Aorta (tissue), 5 donors: ENCODE measurements around the gene DUS1L. TPM values are rescaled to one million over a fixed set of nuclear protein-coding genes. Genes with fewer than 3 reads are reported as not detected.

Source experiments
- ATAC-seq: fragments of 200-7000 bp; cut with Tn5 transposase; one replicate; pipeline ENCODE4 v1.9.1; 2022; ENCODE audit warnings: moderate library complexity; ENCODE audit not compliant: low FRiP score
- DNase-seq, 2 donors: peaks; one replicate each; pipeline ENCODE4 v3.0.0-alpha.2; 2020
- H3K27ac ChIP-seq, 2 donors: one replicate each; pipeline ENCODE4 v1.5.1; 2013; ENCODE audit warnings: low read length in 2 of 2, mild to moderate bottlenecking in 2 of 2, moderate library complexity in 2 of 2, control low read depth in 1 of 2, inconsistent platforms in 1 of 2, low read depth in 1 of 2
- H3K27me3 ChIP-seq, 2 donors: one replicate each; pipeline ENCODE4 v1.6.1; 2013; ENCODE audit warnings: control low read depth in 1 of 2, low read length in 1 of 2, mild to moderate bottlenecking in 1 of 2, moderate library complexity in 1 of 2; ENCODE audit not compliant: insufficient read depth in 2 of 2, control insufficient read depth in 1 of 2
- H3K36me3 ChIP-seq, 2 donors: one replicate each; pipeline ENCODE4 v1.6.1; 2013; ENCODE audit warnings: control low read depth in 1 of 2, low read length in 1 of 2, mild to moderate bottlenecking in 1 of 2; ENCODE audit not compliant: insufficient read depth in 2 of 2, control insufficient read depth in 1 of 2
- H3K4me1 ChIP-seq, 2 donors: one replicate each; pipeline ENCODE4 v1.6.1; 2013; ENCODE audit warnings: low read length in 2 of 2, control low read depth in 1 of 2, mild to moderate bottlenecking in 1 of 2, moderate library complexity in 1 of 2; ENCODE audit not compliant: insufficient read depth in 2 of 2, control insufficient read depth in 1 of 2
- H3K4me3 ChIP-seq, 2 donors: one replicate each; pipeline ENCODE4 v1.5.1; 2013; ENCODE audit warnings: low read length in 2 of 2, control low read depth in 1 of 2, mild to moderate bottlenecking in 1 of 2
- H3K9me3 ChIP-seq: one replicate; pipeline ENCODE4 v1.6.1; 2013; ENCODE audit warnings: mild to moderate bottlenecking, low read length; ENCODE audit not compliant: control insufficient read depth
- WGBS, 2 donors: extraction: QIAGEN DNeasy Blood & Tissue Kit; methylation state at CpG; one replicate each; pipeline ENCODE4 v1.1.7; 2013; 5-methylcytosine and 5-hydroxymethylcytosine counted together
- intact Hi-C, 2 donors: fragments of 100-400 bp; cut with DNase I; formaldehyde crosslinking; loops; one replicate each; pipeline versions ENCODE4 v1.14.2 to v1.15.0; 2022
- polyA plus RNA-seq, 2 donors: library from polyadenylated mRNA; stranded (reverse); fragments of 200-250 nt; gene quantifications; one replicate each; pipeline ENCODE4 v1.2.3, GENCODE V29; 2013
- total RNA-seq, 2 donors: library from RNA; stranded (reverse); fragmentation: NEBNext Ultra II Directional; extraction: Animal tissue kit (Norgen Biotek cat#: 25700); gene quantifications; one replicate each; pipeline ENCODE4 v1.2.1, GENCODE V29; 2021
- donor health status: healthy with polysubstance abuse.
- donor health status: Bipolar disorder and iron deficiency.
- donor health status: DM: no; HTN: no; CAD: no.
- donor health status: DM: no; HTN: no; CAD: no.
- donor health status: DM: yes; HTN: yes; CAD: no.

DUS1L gene
- total and polyA plus RNA-seq, 4 donors, result 43.7 to 143 (median 54.1) TPM

DNA sequence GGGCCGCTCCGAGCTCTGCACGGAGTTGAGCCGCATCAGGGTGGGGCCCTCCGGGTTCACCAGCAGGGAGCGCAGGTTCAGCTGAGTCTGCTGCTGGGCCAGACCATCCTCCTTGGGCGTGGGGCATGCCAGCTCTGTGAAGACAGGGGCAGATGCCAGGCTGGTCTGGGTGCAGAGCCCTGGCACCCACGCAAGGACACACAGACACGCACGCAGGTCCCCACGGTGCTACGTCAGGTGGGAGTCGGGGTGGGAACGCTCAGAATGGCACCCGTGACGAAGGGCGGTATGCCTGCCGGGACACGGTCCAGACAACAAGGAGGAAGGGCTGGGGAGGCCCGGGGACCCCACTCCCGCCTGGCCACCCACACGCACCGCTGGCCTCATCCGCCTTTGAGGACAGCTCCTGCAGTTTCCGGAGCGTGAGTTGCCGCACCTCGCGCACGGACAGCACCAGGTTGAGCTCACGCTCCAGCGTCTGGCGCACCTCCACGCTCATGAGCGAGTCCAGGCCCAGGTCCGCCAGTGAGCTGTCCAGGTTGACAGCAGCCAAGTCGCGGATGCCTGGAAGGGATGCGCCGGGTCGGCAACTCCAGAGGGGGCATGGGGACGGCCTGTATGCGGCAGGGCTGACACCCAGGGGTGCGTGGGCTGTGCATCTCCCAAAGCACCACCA, 15.3 kb upstream of the DUS1L start:
- DNase-seq, result no peak
- H3K9me3 ChIP-seq, result no peaks in the 10 kb centered on the region
- peaks cover 0 to 19% of the 10 kb centered on the region in 2 donors for H3K36me3 ChIP-seq
- WGBS, 2 donors, result 93 to 94% methylated on average over 43 to 44 of the region's 44 CpGs
- ATAC-seq, result no peak
- intact Hi-C loops, result no loop called here
- no peak overlapping the region for H3K27ac ChIP-seq
- no peak overlapping the region for H3K4me3 ChIP-seq
- H3K27me3 ChIP-seq, result no peaks in the 10 kb centered on the region
- no peaks in the 10 kb centered on the region for H3K4me1 ChIP-seq

DNA sequence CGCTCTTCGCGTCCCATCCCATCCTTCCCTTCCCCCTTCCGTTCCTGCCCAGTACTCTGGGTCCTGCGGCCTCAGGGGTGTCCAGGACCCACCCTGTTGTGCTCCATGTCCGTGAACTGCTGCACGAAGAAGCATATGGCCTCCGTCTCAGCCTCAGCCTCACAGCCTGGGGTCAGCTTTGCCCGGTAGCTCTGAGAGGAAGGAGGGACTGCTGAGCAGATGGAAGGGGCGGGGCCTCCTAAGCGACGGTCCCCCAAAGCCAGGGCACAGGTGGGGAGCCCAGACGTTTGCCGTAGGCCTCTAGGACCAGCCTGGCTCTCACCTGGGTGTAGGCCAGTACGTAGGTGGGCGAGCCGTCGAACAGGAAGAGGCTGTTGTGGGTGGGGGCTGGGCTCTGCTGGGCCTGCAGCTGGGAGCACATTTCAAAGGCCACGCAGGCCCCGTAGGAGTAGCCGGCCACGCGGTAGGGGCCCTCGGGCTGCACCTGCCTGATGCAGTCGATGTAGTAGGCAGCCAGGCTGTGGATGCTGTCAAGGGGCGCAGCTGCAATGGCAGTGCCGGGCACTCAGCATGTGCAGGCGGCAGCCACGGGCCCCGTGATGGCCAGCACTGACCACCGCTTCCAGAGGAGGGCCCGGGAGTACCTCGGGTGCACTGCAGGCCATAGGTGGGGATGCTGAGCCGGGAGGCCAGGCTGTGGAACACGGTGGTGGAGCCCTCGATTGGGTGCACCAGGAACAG, 14.6 kb upstream of the DUS1L start:
- Histone ChIP-seq H3K9me3 (no peaks in the 10 kb centered on the region), H3K27me3 (no peaks in the 10 kb centered on the region), H3K4me1 (no peaks in the 10 kb centered on the region), H3K4me3 (no peak overlapping the region), H3K27ac (no peak overlapping the region), H3K36me3 (peaks cover 0 to 15% of the 10 kb centered on the region in 2 donors)
- ATAC-seq, result no peak
- 91 to 92% methylated on average over 36 of the region's 36 CpGs for WGBS, 2 donors
- DNase-seq, result no peak
- intact Hi-C loops, result no loop called here

- intact Hi-C loops, result no loop called here
- ATAC-seq (no peak), DNase-seq (no peak)
- Histone ChIP-seq H3K27me3 (no peaks in the 10 kb centered on the region), H3K4me1 (no peaks in the 10 kb centered on the region), H3K36me3 (peaks cover 0 to 14% of the 10 kb centered on the region in 2 donors), H3K9me3 (no peaks in the 10 kb centered on the region), H3K27ac (no peak overlapping the region), H3K4me3 (no peak overlapping the region)
- 90 to 95% methylated on average over 41 to 47 of the region's 47 CpGs for WGBS, 2 donors
Observed at GRCh38 chr17:82079001-82079677, 13.5 kb upstream of the DUS1L start.

GRCh38 chr17:82078433-82078832, 12.8 kb upstream of the DUS1L start:
- ATAC-seq, result no peak
- Histone ChIP-seq H3K36me3 (peaks cover 0 to 12% of the 10 kb centered on the region in 2 donors), H3K4me1 (no peaks in the 10 kb centered on the region), H3K9me3 (no peaks in the 10 kb centered on the region), H3K4me3 (no peak overlapping the region), H3K27me3 (no peaks in the 10 kb centered on the region), H3K27ac (no peak overlapping the region)
- intact Hi-C loops, result no loop called here
- WGBS, 2 donors, result 93 to 94% methylated on average over 18 of the region's 18 CpGs
- no peak for DNase-seq

- intact Hi-C loops, result no loop called here
- 56 to 58% methylated on average over 28 of the region's 28 CpGs for WGBS, 2 donors
- Histone ChIP-seq H3K9me3 (no peaks in the 10 kb centered on the region), H3K27ac (no peak overlapping the region), H3K27me3 (no peaks in the 10 kb centered on the region), H3K4me1 (no peaks in the 10 kb centered on the region), H3K4me3 (no peak overlapping the region), H3K36me3 (peaks cover 0 to 12% of the 10 kb centered on the region in 2 donors)
- ATAC-seq (peak; percentile 33), DNase-seq (no peak)
Observed at GRCh38 chr17:82077617-82078358, 12.2 kb upstream of the DUS1L start.

DNA sequence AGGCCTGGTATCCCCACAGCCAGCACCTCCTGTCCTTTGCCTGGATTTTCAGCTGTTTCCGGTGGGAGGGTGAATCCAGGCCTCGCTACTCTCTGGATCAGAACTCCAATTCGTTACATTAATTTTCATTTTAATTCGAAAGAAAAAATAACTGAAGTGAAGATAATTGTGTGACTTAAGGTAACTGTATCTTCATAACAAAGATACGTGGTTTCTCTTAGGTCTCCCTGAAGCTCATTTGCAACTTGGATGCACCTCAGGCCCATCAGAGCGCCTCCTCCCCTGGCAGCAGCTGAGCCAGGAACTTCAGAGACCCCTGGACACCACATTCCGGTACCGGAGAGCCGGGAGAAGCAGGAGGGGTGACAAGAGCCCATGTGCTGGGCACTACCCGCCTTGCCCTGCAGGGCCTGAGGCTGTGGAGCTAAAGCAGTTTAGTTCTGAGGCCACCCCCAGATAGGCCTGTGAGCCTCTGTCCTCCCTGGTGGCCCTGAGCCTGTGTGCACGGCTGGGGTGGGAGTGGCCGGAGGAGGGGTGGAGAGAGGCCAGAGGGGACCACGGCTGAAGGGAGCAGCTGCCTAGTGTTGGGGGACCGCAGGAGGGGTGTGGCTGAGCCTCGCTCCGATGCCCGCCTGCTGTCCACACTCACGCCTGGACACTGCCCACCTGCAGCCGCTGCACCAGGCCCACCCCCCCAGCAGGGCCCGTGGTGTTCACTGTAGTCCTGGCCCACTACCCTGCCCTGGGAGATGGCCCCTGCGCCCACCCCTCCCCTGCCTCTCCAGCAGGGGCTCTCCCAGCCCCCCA, 11.4 kb upstream of the DUS1L start:
- Histone ChIP-seq H3K27ac (no peak overlapping the region), H3K9me3 (no peaks in the 10 kb centered on the region), H3K4me3 (no peak overlapping the region), H3K36me3 (peaks cover 0 to 12% of the 10 kb centered on the region in 2 donors), H3K27me3 (no peaks in the 10 kb centered on the region), H3K4me1 (no peaks in the 10 kb centered on the region)
- WGBS, 2 donors, result 74 to 76% methylated on average over 21 of the region's 21 CpGs
- intact Hi-C loops, result no loop called here
- no peak for ATAC-seq
- no peak for DNase-seq

DNA sequence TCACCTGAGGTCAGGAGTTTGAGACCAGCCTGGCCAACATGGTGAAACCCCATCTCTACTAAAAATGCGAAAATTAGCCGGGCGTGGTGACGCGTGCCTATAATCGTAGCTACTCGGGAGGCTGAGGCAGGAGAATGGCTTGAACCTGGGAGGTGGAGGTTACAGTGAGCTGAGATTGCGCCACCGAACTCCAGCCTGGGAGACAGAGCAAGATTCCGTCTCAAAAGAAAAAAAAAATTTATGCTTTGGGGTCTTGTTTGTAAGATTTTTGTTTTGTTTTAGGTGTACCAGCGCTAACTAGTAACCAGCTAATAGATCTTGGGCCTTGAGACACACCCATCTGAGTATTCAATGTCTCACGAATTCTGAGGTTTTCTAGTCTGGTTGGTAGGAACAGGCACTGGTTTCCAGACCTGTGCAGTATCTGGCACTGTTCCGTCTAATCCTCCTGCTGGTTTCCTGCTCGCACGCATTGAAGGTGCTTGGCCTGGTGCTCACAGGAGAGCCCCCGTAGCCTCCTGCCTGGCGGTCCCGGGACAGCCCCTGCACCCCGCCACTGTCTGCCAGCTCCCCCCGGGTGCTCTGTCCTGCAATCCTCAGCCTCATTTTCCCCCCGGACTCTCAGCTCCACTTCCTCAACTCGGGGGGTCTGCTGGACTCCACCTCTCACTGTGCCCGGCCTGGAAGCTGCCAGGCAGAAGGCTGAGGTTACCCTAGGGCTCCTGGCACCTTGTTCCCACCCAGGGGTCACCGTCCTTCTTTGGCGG, 10.6 kb upstream of the DUS1L start:
- 79 to 82% methylated on average over 25 of the region's 25 CpGs for WGBS, 2 donors
- Histone ChIP-seq H3K27ac (no peak overlapping the region), H3K27me3 (no peaks in the 10 kb centered on the region), H3K4me1 (no peaks in the 10 kb centered on the region), H3K4me3 (no peak overlapping the region), H3K36me3 (peaks cover 0 to 10% of the 10 kb centered on the region in 2 donors), H3K9me3 (no peaks in the 10 kb centered on the region)
- DNase-seq, result no peak
- ATAC-seq, result no peak
- intact Hi-C loops, result no loop called here
